ENCODE results near the gene CFAP97.
"Not testable (repeated sequence)": the region's sequence is repeated elsewhere in the genome, so short reads cannot be mapped to it uniquely, and the experiment has no call there.

Gene CFAP97

GRCh38 chr4:185221912-185222311 is 18.1 kb upstream of the CFAP97 start:
- DNase-seq, result no peak

GRCh38 chr4:185221491-185221890 is 17.7 kb upstream of the CFAP97 start:
- no peak for DNase-seq

DNA sequence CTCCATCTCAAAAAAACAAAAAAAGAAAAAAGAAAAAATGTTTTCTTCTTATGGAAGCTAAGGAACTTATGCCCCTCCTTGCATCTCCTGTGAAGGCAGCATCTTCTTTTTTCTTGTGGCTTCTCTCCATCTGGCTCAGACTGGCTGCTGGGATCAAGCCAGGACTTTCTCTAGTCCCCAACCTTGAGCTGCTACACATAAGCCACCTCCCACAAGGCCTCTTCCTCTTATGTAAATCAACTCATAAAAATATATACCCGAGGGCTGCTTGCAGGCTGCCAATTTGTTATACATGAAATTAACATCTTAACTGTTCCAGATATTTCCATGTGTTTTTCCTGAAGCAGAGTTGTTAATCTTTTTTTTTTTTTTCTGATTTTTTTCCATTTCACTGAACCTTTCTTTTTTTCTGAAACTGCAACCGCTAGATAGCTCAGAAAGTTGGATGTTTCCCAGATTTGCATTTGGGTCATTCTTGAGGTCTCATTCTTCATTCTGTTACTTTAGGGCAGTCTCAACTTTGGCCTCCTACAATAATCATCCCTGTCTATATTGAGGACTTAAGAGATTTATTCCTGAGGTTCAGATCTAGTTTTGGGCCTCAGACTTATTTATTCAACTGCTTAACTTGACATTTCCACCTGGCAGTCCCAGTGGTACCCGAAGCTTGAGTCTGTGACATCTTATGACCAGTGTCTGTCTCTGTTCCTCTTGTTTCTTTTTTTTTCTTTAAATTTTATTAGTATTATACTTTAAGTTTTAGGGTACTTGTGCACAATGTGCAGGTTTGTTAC is 15.9 kb upstream of the CFAP97 start:
- DNase-seq, result no peak

DNA sequence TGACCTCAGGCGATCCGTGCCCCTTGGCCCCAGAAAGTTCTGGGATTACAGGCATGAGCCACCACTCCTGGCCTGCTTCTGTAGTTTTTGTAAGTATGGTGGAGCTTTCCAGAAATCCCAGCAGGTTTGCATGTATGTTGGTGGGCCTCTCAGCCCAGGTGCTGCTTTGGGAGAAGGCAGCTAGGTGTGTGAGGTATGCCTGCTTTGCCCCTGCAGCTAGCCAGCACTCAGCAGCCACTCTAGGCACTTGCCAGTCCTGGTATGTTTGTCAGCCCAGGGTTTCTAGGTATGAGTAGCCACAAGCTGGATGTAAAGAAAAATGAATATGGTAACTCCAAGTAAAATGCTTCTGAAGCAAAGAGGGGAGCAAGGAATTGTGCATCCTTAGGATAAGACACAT is 14.5 kb upstream of the CFAP97 start:
- no peak for DNase-seq

DNA sequence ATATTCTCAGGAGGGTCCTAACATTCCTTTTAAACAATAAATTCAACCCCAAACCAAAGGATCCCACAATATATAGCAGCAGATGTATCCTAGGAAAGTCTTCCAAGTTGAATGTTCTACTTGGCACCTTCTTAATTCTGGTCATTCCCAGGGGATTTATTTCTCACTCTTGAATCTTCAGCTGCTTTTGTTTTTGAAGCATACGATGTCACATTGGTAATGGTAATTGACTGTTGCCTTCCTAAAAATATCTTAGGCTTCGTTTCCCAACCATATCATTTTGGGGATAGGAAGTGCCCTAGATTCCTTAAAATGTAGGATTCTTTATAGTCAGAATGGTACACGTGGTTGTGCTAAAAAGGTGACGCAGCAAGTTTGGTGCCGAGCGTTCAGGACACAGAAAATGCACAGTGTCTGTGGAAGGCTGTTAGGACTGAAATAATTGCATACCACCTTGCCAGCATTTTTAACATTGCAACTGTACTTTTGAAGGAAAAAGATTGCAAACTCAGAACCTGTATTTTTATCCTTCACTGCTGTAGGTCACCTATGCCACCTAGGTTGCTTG is 13.7 kb upstream of the CFAP97 start:
- no peak for DNase-seq

DNA sequence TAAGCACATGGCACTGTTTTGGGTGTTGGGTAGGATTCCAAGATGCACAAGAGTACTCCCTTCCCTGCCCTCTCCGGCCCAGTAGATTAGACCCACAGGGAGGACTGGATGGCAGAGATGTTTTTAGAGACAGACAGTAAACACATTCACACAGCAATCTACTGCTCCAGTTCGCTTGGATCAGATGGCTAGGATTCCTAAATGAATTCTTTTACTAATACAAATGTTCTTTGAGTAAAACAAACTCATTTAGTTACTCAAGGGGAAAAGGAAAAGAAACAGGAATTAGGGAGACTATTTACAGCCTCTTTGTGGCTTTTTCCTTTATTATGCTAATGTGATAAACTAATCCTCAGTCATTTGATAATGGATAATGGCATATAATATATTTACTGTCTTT is 11.5 kb upstream of the CFAP97 start:
- DNase-seq, result no peak

GRCh38 chr4:185213877-185214276 is 10.1 kb upstream of the CFAP97 start:
- DNase-seq, result no peak

- no peak for DNase-seq
Observed at GRCh38 chr4:185212581-185212980, 8.8 kb upstream of the CFAP97 start.

- DNase-seq, result no peak
Observed at GRCh38 chr4:185211641-185212040, 7.8 kb upstream of the CFAP97 start.

GRCh38 chr4:185211035-185211434 is 7.2 kb upstream of the CFAP97 start:
- DNase-seq, result no peak

DNA sequence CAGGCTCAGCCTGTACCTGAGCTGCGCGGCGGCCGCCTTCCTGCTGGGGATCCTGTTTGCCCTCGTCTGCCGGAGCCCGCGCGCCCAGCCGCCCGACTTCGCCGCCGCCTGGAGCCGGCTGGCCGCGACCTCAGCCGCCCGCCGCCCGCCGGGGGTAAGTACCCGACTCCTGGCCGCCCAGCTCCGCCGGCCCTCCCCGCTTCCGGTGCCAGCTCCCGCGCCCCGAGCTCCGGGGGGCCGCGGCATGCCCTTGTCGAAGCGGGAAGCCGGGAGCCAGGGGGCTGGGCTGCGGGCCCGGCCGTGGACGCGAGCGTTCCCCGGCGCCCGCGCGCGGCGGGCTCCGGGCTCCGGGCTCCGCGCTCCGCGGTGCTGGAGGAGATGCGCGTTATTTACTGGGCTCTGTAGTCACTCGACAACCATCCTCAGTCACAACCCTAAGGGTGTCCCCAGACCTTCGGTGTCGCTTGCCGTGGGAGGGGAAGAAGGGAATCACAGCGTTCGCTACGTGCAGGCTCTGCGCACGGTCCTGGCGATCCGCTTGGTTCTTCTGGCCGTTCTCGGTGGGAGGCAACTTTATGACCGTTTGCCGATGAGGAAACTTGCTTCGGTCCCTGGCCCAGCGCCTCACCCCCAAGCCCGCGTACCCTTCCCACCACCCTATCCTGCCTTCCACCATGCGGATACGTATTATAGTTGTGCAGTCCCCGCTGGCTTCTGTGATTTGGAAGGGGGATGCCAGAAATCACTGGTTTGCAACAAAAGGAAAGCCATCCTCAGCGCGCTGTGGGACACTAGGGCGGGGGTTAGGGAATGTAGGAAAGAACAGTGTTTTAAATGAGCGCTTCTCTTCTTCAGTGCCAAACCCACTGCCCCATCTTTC is 6.5 kb upstream of the CFAP97 start:
- peak; percentile 17 for DNase-seq

- not testable (repeated sequence) for DNase-seq
Observed at GRCh38 chr4:185209852-185210101, 6.0 kb upstream of the CFAP97 start.

- peak; percentile 65 for DNase-seq
Observed at GRCh38 chr4:185209031-185209851, 5.4 kb upstream of the CFAP97 start, which contains the start of gene SNX25. Gene SNX25 (plus strand): TSS chr4:185209598. CDS start chr4:185209827, 229 bp downstream.

DNA sequence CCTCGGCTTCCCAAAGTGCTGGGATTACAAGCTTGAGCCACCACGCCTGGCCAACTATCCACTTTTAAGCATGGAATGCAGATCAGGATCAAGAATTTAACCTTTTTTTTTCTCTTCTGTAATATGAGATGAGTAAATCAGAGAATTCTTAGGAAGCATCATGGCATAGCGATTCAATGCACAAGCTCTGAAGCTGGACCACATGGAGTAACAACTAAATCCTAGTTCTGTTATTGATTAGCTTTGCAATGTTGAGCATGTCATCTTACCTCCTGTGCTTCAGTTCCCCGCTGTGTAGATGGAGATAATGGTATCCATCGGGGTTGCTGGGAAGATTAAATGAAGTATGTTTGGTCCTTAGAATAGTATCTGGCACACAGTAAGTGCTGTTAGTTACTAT is 3.7 kb upstream of the CFAP97 start:
- DNase-seq, result no peak

- no peak for DNase-seq
Observed at GRCh38 chr4:185205697-185206342, 2.0 kb upstream of the CFAP97 start.

GRCh38 chr4:185205073-185205472 is 1.3 kb upstream of the CFAP97 start:
- DNase-seq, result not testable (repeated sequence)

DNA sequence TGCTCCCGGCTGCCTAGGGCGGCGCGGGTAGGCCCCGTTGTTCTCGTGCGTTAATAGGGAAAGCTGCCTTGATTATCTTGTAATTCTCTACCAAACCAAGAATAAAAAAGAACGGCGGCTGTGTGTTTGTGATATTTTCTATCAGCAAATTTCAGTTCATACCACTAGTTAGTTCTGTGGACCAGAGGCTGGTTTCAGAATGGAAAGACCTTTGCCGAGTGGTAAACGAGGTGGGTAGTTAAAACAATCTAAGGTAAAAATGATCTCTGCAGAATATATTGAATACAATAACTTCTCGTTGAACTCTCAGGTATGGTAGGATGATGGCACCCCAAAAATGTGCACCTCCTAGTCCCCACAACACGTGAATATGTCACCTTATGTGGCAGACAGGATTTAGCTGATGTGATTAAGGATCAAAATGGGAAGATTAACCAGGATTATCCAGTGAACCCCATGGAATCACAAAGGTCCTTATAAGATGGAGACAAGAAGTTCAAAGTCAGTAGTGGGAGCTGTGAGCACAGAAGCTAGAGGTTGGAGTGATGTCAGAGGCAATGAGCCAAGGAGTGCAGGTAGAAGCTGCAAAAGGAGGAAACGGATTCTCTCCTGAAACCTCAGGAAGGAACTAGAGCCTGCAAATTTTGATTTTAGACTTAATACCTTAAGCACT is 574 bp upstream of the CFAP97 start:
- DNase-seq, result no peak

DNA sequence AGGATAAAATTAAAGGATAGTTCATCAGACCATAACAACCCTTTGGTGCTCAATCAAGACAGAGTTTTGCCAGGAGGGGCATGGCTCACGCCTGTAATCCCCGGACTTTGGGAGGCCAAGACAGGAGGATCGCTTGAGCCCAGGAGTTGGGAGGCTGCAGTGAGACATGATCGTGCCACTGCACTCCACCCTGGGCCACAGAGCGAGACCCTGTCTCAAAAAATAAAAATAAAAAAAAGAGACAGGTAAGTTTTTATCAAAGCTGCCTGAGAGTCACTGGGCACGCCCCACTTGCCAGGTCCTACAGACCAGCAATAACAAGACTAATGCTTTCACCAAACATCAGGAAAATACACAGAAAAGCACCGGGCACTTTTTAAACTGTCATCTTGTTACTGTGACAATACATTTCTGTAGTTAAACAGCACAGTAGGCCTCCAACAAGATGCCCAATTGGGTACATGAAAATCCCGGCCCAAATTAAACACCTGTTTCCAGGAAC is 765 bp downstream of the CFAP97 start:
- no peak for DNase-seq

GRCh38 chr4:185201977-185202962 is 1.5 kb downstream of the CFAP97 start:
- no peak for DNase-seq

DNA sequence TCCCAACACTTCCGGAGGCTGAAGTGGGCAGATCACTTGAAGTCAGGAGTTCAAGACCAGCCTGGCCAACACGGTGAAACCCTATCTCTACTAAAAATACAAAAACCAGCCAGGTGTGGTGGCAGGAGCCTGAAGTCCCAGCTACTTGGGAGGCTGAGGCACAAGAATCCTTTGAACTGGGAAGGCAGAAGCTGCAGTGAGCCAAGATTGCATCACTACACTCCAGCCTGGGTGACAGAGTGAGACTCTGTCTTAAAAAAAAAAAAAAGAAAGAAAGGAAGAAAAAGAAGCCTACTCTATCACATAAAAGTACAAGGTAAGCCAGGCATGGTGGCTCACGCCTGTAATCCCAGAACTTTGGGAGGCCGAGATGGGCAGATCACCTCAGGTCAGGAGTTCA is 5.6 kb downstream of the CFAP97 start:
- not testable (repeated sequence) for DNase-seq

Data from NK-92 treated with Interleukin-12 subunit alpha and Interleukin-12 subunit beta, amount 100 ng/mL, for 24 hours (cell line).